ENCODE data around the gene ATP1B1.
A peak's percentile ranks its signal among the peaks of the same experiment; 100 is the strongest.

The ATP1B1 gene

DNA sequence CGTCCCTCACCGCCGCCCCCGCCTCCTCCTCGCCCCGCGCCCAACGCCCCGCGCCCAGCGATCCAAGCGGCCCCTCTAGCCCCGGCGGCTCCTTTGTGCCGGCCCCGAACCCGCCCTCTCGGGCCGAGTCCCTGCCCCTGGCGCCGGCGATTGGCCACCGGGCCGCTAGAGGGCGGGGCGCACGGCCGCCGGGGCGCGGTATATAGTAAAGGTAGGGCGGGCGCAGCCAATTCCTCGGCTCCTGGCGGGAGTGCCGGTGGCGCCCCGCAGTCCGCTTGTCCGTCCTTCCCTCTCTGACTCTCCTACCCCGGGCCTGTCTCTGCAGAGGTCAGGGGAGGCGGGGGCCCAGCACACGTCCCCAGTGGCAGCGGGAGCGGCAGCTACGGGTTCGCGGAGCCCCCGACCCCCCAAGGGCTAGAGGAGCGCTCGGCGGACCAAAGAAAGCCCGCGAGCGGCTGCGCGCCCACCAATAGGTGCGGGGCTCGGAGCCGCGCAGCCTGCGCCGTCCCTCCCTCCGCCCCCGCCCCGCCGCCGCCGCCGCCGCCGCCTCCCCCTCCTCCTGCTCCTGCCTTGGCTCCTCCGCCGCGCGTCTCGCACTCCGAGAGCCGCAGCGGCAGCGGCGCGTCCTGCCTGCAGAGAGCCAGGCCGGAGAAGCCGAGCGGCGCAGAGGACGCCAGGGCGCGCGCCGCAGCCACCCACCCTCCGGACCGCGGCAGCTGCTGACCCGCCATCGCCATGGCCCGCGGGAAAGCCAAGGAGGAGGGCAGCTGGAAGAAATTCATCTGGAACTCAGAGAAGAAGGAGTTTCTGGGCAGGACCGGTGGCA is at the start of gene ATP1B1:
TSS of gene ATP1B1 (plus strand) at position 596 of the 826 bp plus-strand sequence. CDS start at position 736, 140 bp downstream.
- peak; percentile 93 for ATAC-seq
- DNase-seq, result peak; percentile 87

DNA sequence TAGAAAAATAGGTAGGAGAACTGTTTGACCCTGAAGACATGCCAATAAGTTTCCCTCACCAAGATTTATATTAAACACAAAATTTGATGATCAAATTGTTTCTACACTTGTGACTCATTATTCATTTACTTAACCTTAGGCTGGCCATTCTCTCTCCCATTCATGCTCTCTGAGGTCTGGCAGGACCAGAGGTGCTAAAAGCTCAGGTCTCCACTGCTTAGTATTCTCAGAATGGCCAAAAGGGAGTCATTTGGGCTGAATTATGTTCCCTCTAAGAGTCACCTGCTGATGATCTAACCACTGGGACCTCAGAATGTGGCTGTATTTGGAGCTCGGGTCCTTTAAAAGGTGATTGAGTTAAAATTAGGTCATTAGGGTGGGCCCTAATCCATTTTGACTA is 47.1 kb upstream of the ATP1B1 start:
- DNase-seq, result no peak

DNA sequence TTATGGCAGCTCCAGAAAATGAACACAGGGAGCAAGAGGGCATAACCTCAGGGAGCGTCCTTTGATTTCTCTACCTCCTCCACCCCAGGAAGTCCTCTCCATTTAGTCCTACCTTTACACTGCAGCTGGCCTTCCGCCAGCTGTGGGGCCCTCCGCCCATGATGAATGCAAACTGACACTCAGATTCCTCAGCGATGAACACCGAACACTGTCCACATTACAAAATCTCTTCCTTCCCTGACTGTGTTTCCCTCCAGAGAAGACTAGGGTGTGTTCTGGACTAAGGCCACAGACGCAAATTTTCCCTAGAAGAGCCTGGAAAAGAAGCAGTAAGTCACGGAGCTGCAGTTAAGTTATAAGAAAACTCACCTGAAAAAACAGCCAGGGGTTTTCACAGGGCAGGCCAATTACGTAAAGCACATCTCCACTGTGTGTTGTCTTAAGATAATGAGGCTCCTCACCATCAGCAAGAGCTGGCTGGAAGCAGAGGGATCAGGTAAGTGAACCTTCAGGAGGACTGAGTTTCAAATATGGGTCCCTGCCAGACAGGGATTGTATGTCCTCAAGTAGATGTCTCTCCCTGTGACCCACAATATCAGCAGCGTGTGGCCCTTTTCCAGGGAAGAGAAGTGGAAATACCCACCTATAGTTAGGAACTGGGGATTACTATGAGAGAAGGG is 46.3 kb upstream of the ATP1B1 start:
- ATAC-seq (no peak), DNase-seq (no peak)

More for the DNA sequence above, 47.1 kb upstream of the ATP1B1 start:
- ATAC-seq, result no peak

DNA sequence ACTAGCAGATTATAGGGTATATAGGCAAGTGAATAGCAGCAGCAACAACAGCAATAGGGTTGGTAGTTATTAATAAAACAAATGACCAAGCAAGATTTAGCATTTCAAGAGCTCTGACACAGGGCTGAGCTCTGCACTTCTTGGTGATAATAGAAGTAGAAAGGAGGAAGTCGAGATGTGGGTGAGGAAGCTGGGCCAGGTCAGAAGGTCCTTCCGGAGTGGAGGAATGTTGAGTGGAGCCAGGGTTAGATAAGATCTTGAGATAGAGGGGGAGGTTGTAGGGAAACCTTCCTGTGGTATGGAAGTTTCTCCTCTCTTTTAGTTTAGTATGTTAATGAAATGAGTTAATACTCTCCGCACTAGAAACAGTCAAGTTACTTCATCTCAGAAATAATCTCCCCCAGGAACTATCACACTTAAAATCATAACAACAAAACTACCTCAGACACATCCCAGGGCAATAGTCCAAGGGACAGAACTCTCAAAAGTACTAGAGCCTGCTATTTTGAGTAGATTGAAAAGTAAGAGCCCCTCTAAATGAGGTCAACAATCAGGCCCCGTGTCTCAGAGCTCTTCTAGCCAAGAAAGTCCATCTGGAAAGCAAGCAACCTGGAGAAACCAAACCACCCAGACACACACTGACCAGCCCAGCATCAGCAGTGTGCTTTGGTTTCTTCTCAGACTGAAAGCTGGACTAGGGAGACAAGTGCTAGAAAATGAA is 45.4 kb upstream of the ATP1B1 start:
- ATAC-seq (no peak), DNase-seq (no peak)

DNA sequence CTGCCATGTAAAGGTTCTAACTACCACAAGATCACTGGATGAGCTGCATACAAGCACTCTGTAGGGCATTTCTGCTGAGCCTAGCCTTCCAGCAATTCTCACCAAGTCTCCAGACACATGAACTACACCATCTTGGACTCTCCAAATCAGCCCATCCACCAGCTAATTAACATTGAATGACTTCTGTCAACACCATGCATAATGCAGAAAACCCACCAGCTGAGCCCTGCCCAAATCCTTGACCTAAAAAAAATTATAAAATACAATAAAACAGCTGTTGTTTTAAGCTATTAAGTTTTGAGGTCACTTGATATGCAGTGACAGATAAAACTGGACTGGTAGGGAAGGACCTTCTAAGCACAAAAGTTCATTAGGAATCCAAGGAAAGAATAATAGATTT is 44.3 kb upstream of the ATP1B1 start:
- DNase-seq (no peak), ATAC-seq (no peak)

DNA sequence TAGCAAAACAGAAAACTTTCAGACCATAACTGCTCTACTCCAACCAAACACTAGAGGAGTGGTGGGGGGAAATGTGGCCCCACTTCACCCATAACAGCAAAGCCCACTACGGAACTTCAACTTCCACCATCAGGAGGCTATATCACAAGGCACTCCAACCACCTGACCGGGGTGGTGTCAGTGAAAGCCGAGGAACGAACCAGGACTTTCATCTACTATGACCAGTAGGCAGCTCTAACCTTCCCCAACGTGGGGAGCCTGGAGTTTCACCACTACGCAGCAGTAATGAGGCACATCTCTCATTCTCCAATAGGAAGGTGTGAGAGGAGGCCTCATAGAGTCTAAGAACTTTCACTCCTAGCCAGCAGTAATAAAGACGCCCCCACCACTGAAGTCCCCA is 42.4 kb upstream of the ATP1B1 start:
- ATAC-seq (no peak), DNase-seq (no peak)

DNA sequence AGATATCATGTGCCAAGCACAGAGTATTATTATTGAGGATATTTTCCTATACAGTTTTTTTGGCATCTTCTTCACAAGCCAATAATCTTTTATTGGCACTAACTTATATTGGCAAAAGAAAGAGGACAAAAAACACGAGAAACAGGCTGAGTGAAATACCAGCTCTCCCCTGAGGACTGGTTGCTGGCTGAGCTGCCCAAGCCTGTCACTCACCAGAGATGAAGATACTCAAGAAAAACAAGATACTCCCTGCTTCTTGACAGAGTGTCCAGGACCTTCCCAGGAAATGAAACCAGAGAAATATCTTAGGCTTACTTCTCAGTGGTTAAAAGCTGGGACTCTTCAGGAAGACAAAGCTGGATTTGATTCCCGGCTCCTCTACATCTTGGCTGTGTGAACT is 35.9 kb upstream of the ATP1B1 start:
- ATAC-seq (no peak), DNase-seq (no peak)

DNA sequence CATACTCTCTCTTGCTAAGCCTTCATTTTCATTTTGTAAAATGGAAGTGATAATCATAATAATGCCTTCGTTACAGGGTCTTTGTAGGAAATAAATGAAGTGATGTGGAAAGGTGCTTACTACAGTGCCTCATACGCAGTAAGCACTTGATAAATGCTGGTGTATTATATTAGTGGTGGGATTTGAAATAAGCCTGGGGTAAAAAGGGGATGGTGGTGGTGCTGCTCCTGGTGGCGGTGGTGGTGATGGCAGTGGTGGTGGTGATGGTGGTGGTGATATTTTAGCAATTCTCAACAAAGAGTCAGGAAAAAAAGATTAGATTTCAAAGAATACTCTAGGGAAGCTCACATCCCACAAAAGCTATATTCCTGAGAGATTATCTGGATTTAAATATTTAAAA is 35.5 kb upstream of the ATP1B1 start:
- no peak for ATAC-seq

DNA sequence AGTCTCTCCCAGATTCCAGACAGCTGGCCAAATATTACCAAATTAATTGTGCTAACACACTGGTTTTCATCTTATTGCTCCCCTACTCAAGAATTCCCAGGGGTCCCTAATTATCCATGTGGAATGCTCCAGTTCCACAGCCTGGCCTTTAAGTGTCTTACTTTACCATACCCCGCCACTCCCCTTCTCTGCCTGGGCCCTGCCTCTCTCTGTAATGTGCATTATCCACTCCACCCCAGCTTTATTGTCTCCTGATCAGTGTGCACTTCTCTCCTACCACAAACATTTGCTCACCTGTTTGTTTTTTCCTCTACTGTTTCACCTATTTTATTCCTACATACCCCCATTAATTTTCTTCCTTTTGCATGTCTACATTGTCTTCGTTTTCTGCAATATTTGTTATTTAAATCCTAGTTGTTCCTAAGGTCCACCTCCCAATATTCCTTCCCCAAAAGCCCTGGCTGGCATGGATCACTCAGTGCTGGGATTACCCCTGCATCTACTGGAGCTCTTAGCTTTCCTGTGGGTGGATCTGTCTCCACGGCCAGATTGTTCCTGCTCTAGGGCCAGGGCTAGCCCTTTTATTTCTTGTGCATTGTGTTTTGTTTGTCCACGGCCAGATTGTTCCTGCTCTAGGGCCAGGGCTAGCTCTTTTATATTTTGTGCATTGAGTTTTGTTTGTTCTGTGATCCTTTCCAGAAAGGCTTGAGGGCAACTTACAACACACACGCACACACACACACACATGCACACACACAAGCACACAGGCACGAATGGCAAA is 33.4 kb upstream of the ATP1B1 start:
- ATAC-seq, result no peak
- no peak for DNase-seq

More for the DNA sequence above, 35.5 kb upstream of the ATP1B1 start:
- DNase-seq, result no peak

DNA sequence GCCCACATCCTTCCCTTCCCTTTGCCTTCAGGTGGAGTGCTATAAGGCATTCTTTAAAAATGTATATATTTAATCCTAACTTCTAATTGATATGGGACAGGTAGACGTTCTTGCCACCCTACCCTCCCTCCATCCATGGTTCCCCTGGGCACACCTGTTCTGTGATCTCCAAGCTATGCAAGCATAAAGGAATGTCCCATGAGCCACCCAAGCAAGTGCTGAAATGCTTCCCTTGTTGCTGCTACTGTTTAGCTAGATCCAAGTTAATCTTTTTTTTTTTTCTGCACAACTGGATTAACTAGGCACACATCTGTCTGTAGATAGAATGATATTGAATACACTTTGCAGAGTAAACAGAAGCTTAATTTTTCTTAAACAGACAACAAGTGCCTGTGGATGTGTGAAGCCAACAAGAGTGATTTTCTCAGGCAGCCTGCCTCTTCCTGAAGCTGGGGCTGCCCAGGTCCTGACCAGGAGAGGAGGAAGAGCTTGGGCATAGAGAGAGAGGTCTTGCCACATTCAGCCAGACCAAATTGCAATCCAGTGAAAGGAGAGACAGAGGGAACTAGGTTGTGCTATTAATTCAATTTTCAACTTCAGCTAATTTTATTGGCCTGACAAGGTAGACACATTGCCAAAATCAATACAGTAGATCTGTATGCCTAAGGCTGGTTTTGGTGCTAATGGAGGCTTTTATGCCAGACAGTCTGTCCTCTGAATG is 28.2 kb upstream of the ATP1B1 start:
- DNase-seq (no peak), ATAC-seq (no peak)

DNA sequence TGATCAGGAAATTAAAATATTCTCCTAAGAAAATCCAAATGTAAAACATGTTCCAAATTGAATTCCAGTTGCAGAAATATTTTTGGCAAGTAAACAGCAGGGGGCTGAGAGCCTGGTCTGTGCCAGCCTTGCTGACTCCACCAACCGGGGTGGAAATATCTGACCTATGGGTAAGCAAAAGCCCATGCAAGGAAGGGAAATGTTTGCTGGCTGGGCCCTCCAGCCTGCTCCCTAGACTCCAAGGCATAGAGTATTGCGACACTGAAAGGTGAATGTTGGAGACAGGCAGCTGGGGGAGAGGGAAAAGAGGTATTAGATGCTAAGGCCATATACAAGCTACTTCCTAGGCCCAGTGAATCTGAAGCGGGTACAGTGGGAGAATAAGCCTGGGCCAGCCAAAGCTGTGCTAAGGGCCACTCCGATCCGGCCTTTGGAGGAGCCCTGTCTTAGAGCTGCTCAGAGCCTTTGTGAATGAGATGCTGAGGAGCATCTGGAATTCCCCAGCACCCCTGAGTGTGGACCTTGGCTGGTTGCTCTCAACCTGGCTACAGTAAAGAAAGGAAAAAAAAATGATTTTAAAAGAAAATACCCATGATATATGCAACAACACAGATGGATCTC is 24.9 kb upstream of the ATP1B1 start:
- ATAC-seq (no peak), DNase-seq (no peak)

DNA sequence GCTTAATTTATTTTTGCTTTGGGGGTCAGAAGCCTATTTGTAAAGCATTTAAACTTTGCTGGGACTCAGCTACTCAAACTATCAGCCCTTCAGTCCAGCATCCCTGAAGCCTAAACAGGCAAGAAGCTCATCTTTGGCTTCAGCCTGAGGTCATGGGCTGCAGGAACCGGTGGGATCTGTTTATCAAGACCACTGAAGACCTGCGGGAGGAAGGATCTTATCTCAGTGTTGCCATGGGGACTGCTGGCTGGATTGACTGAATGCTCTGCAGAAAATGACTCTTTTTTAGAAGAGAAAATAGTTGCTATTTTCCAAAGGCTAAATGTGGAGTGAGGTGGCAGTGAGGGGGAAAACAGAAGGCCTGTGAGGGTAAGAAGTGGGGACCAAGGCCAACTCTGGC is 20.6 kb upstream of the ATP1B1 start:
- DNase-seq (no peak), ATAC-seq (no peak)

DNA sequence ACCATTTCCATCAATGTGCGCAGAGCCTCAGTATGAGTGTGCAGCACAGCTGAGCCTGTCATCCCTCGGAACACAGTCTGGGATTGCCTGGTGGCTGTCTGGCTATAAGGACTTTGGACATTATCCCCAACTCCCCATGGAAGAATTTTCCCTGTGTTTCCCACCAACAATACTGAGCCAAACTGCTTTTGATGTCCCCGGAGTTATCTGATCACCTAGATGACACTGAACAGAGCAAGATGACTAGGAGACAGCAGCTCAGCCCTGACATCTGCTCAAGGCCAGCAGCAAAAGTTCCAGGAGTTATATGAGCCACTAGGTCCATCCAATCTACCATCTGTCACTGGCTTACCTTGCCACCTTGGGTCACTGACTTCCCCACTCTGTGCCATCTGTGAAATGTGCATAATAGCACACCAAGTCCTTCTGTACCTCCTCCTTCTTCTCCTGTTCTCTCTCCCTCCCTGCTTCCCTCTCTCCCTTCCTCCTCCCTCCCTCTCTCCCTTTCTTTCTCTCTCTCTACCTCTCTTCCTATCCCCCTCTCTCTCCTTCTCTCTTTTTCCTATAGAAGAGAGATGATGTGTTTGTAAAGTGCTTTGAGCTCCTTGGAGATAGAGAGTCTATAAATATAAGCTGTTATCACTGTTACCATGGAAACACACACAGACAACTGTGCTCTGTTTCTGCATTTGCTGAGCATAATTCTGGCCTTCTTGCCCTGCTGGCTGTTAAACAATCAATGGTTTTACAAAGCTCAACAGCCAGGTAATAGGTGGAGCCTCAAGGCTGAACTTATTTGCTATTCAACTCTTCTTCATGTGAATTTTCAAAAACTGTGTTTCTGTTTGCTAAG is 19.7 kb upstream of the ATP1B1 start:
- ATAC-seq (no peak), DNase-seq (no peak)

DNA sequence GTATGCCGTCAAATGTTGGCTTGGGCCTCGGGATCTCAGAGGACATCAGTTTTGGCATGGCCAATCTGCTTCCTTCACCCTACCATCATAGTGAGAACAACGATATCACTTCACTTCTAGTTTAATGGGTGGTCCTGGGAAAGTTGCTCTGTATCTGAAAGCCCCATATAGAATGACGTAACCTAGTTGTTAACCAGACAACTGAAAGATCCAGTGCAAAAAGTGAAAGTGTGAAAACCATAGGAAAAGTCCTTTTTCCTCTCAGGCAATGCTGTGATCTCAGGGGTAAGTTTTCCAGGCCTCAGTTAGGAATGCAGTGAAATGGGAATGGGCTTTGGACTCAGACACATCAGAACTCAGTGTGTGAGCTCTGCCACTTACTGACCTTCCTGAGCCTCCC is 18.6 kb upstream of the ATP1B1 start:
- ATAC-seq, result no peak
- no peak for DNase-seq

DNA sequence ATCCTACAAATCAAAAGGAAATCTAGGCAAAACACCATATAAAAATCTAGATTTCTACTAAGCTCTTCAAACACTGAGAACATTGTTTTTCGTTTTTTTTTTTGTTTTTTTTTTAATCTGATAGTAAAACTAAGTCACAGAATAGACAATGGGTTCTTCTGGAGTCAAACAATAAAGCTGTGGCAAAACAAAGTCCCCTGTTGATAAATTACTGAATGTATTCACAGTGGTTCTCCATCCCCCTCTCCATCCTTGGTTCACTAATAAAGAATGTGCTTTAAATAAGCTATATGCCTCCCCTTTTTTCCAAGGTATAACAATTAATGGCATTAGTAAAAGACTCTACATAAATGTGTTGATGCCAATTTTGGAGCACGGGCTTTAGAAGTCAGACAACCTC is 16.7 kb upstream of the ATP1B1 start:
- DNase-seq, result no peak
- ATAC-seq, result no peak

DNA sequence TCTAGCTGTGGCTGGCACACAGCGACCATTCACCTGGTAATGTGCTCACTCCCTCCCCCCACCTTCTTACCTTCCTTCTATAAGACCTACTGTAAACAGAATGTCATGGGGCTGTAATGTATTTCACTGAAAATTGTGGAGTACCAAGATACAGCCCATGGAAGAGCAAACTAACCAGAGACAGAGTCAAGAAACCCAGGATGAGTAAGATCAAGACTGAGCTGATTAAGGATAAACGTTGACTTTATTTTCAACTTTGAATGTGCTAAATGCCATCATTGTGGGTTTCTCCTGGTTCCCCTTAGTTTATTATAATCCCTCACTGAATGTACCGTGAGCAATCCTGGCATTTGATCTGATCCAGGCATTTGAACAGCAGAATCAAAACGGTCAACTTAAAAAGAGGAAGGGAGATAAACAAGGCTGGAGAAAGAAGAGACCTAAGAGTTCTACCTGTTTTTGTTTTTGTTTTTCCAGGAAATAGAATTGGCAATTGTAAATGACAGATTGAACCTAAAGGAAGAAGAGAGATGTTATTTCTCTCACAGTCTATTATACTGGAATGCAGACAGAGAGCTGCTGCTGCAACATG is 16.1 kb upstream of the ATP1B1 start:
- DNase-seq (no peak), ATAC-seq (peak; percentile 26)

DNA sequence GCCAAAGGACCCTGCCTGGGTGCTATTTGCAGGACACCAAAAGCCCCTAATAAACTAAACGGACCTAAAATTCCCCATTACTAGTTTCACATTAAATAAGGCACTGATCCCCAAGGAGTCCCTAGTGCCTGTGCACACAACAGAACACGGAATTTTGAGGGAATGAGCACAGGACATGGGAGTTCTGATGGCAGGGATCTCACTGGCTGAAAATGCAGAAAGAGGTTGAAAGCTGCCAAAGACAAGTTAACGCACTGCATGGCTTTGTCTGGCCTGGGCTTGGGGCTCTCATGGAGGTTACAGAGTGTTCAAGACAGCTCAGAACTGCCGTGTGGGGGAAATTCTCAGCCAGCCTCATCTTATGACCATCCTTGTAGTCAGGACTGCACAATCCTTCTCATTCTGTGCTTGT is 15.6 kb upstream of the ATP1B1 start:
- ATAC-seq, result peak; percentile 41
- no peak for DNase-seq

DNA sequence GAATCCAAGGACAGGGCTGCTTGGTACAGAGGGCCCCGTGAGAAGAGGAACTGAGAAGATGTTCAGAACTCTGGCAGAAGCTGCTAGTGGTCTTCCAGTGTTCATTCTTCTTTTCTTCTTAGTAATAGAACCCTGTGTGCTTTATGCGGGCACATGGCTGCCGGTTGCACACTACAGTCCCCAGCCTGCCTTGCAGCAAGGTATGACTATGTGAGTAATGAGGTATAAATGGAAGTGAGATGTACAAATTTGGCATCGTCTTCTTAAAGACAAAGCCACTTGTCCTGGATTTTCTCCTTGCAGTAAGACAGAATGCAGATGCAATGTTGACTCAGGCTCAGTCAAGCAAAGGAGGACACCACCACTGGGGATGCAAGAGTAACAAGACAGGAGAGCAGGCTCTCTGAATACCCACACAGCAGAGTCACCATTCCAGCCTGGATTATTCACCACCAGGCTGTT is 15.0 kb upstream of the ATP1B1 start:
- no peak for DNase-seq
- ATAC-seq, result no peak

DNA sequence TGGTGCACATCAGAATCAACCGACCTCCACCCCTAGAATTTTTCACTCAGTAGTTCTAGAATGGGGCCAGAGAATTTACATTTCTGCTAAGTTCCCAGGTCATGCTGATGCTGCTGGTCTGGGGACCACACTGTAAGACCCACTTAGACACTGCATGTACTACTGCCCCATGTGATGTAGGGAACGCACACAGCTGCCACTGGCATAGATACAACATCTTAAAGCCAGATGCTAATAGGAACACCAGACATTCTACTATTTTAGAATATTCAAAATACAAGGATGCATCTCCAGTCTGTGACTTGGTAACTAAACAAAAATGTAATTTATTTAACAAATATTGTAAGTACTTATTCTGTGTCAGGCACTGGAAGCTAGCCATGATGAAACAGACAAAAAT is 14.1 kb upstream of the ATP1B1 start:
- ATAC-seq, result no peak
- DNase-seq, result no peak

All from stimulated activated naive CD8-positive, alpha-beta T cell treated with anti-CD3 and anti-CD28 coated beads, Interleukin-15, Interleukin-2, amounts not matched to agents 100 U/mL and 50 U/mL, for 24 hours (primary cell).